Prostate gland (tissue), 2 donors: ENCODE results near the gene RALY. TPM values are rescaled to one million over a fixed set of nuclear protein-coding genes. Genes with fewer than 3 reads are reported as not detected.

ENCODE experiments used
- DNase-seq: peaks from one replicate; pipeline ENCODE4 v3.0.0-alpha.2; 2019; ENCODE audit warnings: low spot score
- H3K27ac ChIP-seq, 2 donors: fragments of 200-600 bp; sonication (generic); 2 replicates each; pipeline ENCODE4 v1.5.1; 2017 to 2019
- H3K27me3 ChIP-seq: fragments of 200-600 bp; sonication (generic); replicated peaks from 2 replicates; pipeline ENCODE4 v1.5.1; 2019; ENCODE audit not compliant: insufficient read depth
- H3K36me3 ChIP-seq, 2 donors: fragments of 200-600 bp; sonication (generic); 1 replicate in 1 of 2; 2 replicates in 1 of 2; pipeline versions ENCODE4 v1.5.1 to v1.8.1; 2017 to 2019
- H3K4me1 ChIP-seq: fragments of 200-600 bp; sonication (generic); replicated peaks from 2 replicates; pipeline ENCODE4 v1.5.1; 2019
- H3K4me3 ChIP-seq, 2 donors: fragments of 200-600 bp; sonication (generic); 2 replicates each; pipeline ENCODE4 v1.5.1; 2017 to 2019
- H3K9me3 ChIP-seq: fragments of 200-600 bp; sonication (generic); 2 replicates; pipeline ENCODE4 v1.5.1; 2017
- CTCF ChIP-seq, 4 experiments: fragments of 200-600 bp in 2 of 4; fragments of 450-650 bp in 2 of 4; sonication (generic) in 2 of 4; IDR thresholded peaks; 1 replicate in 3 of 4; 2 replicates in 1 of 4; pipeline ENCODE4 v1.5.1; 2016 to 2019; ENCODE audit warnings: antibody characterized with exemption in 4 of 4, mild to moderate bottlenecking in 2 of 4, moderate library complexity in 2 of 4
- POLR2A ChIP-seq: fragments of 450-650 bp; IDR thresholded peaks from one replicate; pipeline ENCODE4 v1.6.1; 2016; ENCODE audit warnings: antibody characterized with exemption, mild to moderate bottlenecking
- POLR2AphosphoS5 ChIP-seq: sonication (generic); formaldehyde crosslinking; IDR thresholded peaks from one replicate; pipeline ENCODE4 v1.6.1; 2017; ENCODE audit warnings: antibody characterized with exemption
- WGBS: methylation state at CpG from one replicate; pipeline ENCODE4 v1.1.5; 2018; 5-methylcytosine and 5-hydroxymethylcytosine counted together
- intact Hi-C: fragments of 100-400 bp; cut with DNase I; formaldehyde crosslinking; loops from one replicate; pipeline ENCODE4 v1.14.2; 2022
- total RNA-seq, 2 donors: library from RNA; depleted of rRNA; stranded (reverse); fragments of >200 nt; gene quantifications; one replicate each; pipeline ENCODE4 v1.1.0, GENCODE V29; 2016

The RALY gene
- total RNA-seq, 2 donors from 2014 or later: 120 to 187 TPM

- Histone ChIP-seq H3K27me3 (no peaks in the 10 kb centered on the region), H3K9me3 (no peaks in the 10 kb centered on the region), H3K27ac (no peak overlapping the region), H3K36me3 (no peaks in the 10 kb centered on the region), H3K4me3 (no peak overlapping the region), H3K4me1 (no peaks in the 10 kb centered on the region)
- intact Hi-C loops: no loop called here
- WGBS: 66% methylated on average over 7 of the region's 7 CpGs
- no peak for DNase-seq
- TF ChIP-seq POLR2A (no peak), CTCF (IDR thresholded peaks at IDR 0.05) (no peak), POLR2AphosphoS5 (no peak)
These were observed 9.5 kb upstream of the RALY start for GRCh38 chr20:33984182-33984719.

GRCh38 chr20:33985280-33985679, 8.4 kb upstream of the RALY start:
- Histone ChIP-seq H3K9me3 (no peaks in the 10 kb centered on the region), H3K4me1 (no peaks in the 10 kb centered on the region), H3K27ac (no peak overlapping the region), H3K27me3 (no peaks in the 10 kb centered on the region), H3K4me3 (no peak overlapping the region), H3K36me3 (no peaks in the 10 kb centered on the region)
- intact Hi-C loops: no loop called here
- no peak for DNase-seq
- no peak for TF ChIP-seq POLR2AphosphoS5
- no peak for TF ChIP-seq POLR2A
- no peak for TF ChIP-seq CTCF (IDR thresholded peaks at IDR 0.05)
- WGBS: 93% methylated on average over 2 of the region's 2 CpGs

DNA sequence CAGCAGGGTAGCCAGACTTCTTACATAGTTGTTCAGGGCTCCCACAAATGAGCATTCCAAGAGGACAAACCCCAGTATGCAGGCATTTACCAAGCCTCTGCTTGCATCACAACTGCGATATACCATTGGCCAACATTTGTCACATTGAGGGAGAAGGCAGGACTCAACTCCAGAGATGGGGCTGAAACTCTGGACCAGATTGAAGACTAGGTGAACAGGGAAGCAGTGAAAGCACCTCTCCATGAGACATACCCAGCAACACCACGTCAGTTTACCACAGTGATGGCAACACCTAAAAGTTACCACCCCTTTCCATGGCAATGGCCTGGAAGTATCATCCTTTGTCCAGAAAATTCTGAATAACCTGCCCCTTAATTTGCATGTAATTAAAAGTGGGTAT, 7.9 kb upstream of the RALY start:
- 82% methylated on average over 2 of the region's 2 CpGs for WGBS
- TF ChIP-seq CTCF (IDR thresholded peaks at IDR 0.05) (no peak), POLR2A (no peak), POLR2AphosphoS5 (no peak)
- intact Hi-C loops: no loop called here

GRCh38 chr20:33986560-33987216, 7.0 kb upstream of the RALY start:
- WGBS: 92% methylated on average over 5 of the region's 5 CpGs
- Histone ChIP-seq H3K4me1 (no peaks in the 10 kb centered on the region), H3K9me3 (no peaks in the 10 kb centered on the region), H3K27ac (no peak overlapping the region), H3K36me3 (no peaks in the 10 kb centered on the region), H3K27me3 (no peaks in the 10 kb centered on the region), H3K4me3 (no peak overlapping the region)
- no peak for DNase-seq
- TF ChIP-seq CTCF (IDR thresholded peaks at IDR 0.05): no peak
- TF ChIP-seq POLR2A: no peak
- TF ChIP-seq POLR2AphosphoS5: no peak
- intact Hi-C loops: no loop called here

More for the DNA sequence above, 7.9 kb upstream of the RALY start:
- Histone ChIP-seq H3K4me3 (no peak overlapping the region), H3K36me3 (no peaks in the 10 kb centered on the region), H3K9me3 (no peaks in the 10 kb centered on the region), H3K4me1 (no peaks in the 10 kb centered on the region), H3K27ac (no peak overlapping the region), H3K27me3 (no peaks in the 10 kb centered on the region)
- no peak for DNase-seq

DNA sequence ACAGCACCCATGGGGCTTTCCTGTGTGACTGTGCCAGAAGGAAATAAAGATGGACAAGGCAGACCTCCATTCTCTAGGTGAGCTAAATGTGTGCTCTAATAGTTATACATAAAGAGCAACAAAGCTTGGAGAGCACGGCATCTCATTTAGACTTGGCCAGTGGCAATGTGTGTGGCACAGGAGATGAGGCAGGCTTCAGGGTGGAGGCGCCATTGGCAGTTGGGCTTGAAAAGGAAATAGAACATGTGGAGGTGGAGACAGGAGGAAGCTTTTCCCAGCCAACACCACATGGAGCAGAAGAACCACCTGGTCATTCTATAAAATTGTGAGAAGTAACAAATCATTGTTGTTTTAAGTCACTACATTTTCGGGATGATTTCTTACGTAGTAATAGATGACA, 3.6 kb upstream of the RALY start:
- H3K27me3 ChIP-seq: no peaks in the 10 kb centered on the region
- H3K9me3 ChIP-seq: no peaks in the 10 kb centered on the region
- no peak overlapping the region for H3K27ac ChIP-seq
- no peak for DNase-seq
- peaks cover 2% of the 10 kb centered on the region for H3K4me1 ChIP-seq
- intact Hi-C loops: no loop called here
- WGBS: 91% methylated on average over 4 of the region's 4 CpGs
- H3K36me3 ChIP-seq: no peaks in the 10 kb centered on the region
- H3K4me3 ChIP-seq: no peak overlapping the region
- TF ChIP-seq POLR2AphosphoS5 (no peak), POLR2A (no peak), CTCF (IDR thresholded peaks at IDR 0.05) (no peak)
